Endothelial cell of umbilical vein (primary cell): Measurements from ENCODE around the gene IGSF3. TPM values are rescaled to one million over a fixed set of nuclear protein-coding genes. Genes with fewer than 3 reads are reported as not detected.

Experiments used
- BruUV-seq: library from RNA; stranded (reverse); fragments of 400-500 nt; replicated peaks from 2 replicates; lab custom pipeline; 2021; lab: Mats Ljungman, UMichigan
- CTCF ChIA-PET: fragments of 300-600, 350-600 bp; sonication (Branson Sonifier 250); formaldehyde crosslinking; loops from one replicate; lab custom pipeline; 2021; ENCODE audit warnings: antibody characterized with exemption, inconsistent platforms; lab: Charles Lee
- POLR2A ChIA-PET: fragments of 300-600, 350-600 bp; sonication (Branson Sonifier 250); formaldehyde crosslinking; loops from one replicate; lab custom pipeline; 2021; ENCODE audit warnings: antibody characterized with exemption, inconsistent platforms; lab: Charles Lee
- DNase-seq: peaks from one replicate; pipeline ENCODE4 v3.0.0-alpha.2; 2011; ENCODE audit warnings: low read depth, low spot score
- FAIRE-seq: peaks from 2 replicates; lab custom pipeline; 2011; peaks lifted over from hg19 to GRCh38; lab: Jason Lieb, UNC
- H2AFZ ChIP-seq: 2 replicates; pipeline ENCODE4 v1.6.0; 2012; ENCODE audit warnings: low read depth, low read length, control low read depth, inconsistent platforms
- H3K27ac ChIP-seq: 2 replicates; pipeline ENCODE4 v1.5.1; 2011; ENCODE audit warnings: low read depth, mild to moderate bottlenecking, control low read depth, low read length, moderate library complexity; ENCODE audit not compliant: insufficient read depth
- H3K27me3 ChIP-seq, 2 experiments: 2 replicates each; pipeline versions ENCODE4 v1.6.0 to v1.6.1; 2011; ENCODE audit warnings: low read length in 2 of 2, mixed read lengths in 1 of 2; ENCODE audit not compliant: control insufficient read depth in 2 of 2, insufficient read depth in 2 of 2
- H3K36me3 ChIP-seq, 2 experiments: 2 replicates in 1 of 2; 3 replicates in 1 of 2; pipeline ENCODE4 v1.5.1; 2011; ENCODE audit warnings: low read length in 2 of 2, mild to moderate bottlenecking in 1 of 2, moderate library complexity in 1 of 2; ENCODE audit not compliant: control insufficient read depth in 2 of 2, insufficient read depth in 2 of 2; ENCODE audit errors: extremely low read depth in 1 of 2
- H3K4me1 ChIP-seq: 3 replicates; pipeline ENCODE4 v1.5.1; 2011; ENCODE audit warnings: mild to moderate bottlenecking, low read length; ENCODE audit not compliant: control insufficient read depth, insufficient read depth; ENCODE audit errors: extremely low read depth
- H3K4me2 ChIP-seq: 2 replicates; pipeline ENCODE4 v1.6.1; 2011; ENCODE audit warnings: low read length, control low read depth, mixed read lengths; ENCODE audit not compliant: insufficient read depth
- H3K4me3 ChIP-seq, 3 experiments: fragments of 200-600 bp in 1 of 3; sonication (generic), shearing (Covaris generic) in 1 of 3; replicated peaks in 1 of 3; 2 replicates each; pipeline ENCODE4 v1.5.1; 2011 to 2016; ENCODE audit warnings: control low read depth in 3 of 3, low read length in 3 of 3, mild to moderate bottlenecking in 2 of 3, inconsistent platforms in 1 of 3, low read depth in 1 of 3, moderate library complexity in 1 of 3; ENCODE audit not compliant: insufficient read depth in 1 of 3
- H3K79me2 ChIP-seq: 2 replicates; pipeline ENCODE4 v1.6.0; 2012; ENCODE audit warnings: low read length, inconsistent platforms; ENCODE audit not compliant: control insufficient read depth, insufficient read depth
- H3K9ac ChIP-seq: replicated peaks from 2 replicates; pipeline ENCODE3; 2011; ENCODE audit warnings: low read length, control low read depth; ENCODE audit not compliant: insufficient read depth; ENCODE audit errors: extremely low read depth
- H3K9me1 ChIP-seq: replicated peaks from 3 replicates; pipeline ENCODE4 v1.6.0; 2011; ENCODE audit warnings: mild to moderate bottlenecking, low read length; ENCODE audit not compliant: control insufficient read depth, insufficient read depth; ENCODE audit errors: extremely low read depth
- H3K9me3 ChIP-seq: replicated peaks from 2 replicates; pipeline ENCODE4 v1.5.1; 2012; ENCODE audit warnings: low read length, inconsistent platforms; ENCODE audit not compliant: control insufficient read depth, insufficient read depth
- H4K20me1 ChIP-seq: replicated peaks from 2 replicates; pipeline ENCODE3; 2011; ENCODE audit warnings: mild to moderate bottlenecking, low read length; ENCODE audit not compliant: control insufficient read depth, insufficient read depth; ENCODE audit errors: extremely low read depth
- CTCF ChIP-seq, 2 donors: IDR thresholded peaks; 1 replicate in 1 of 2; 2 replicates in 1 of 2; pipeline ENCODE4 v1.5.1; 2011; ENCODE audit warnings: low read length in 2 of 2, mild to moderate bottlenecking in 2 of 2, moderate library complexity in 2 of 2, control low read depth in 1 of 2, inconsistent platforms in 1 of 2, low read depth in 1 of 2; ENCODE audit not compliant: insufficient read depth in 1 of 2; ENCODE audit errors: extremely low read depth in 1 of 2
- EZH2 ChIP-seq: IDR thresholded peaks from 2 replicates; pipeline ENCODE4 v1.6.1; 2012; ENCODE audit warnings: borderline replicate concordance, low read depth, mild to moderate bottlenecking, moderate library complexity, low read length, inconsistent platforms; ENCODE audit not compliant: severe bottlenecking
- GATA2 ChIP-seq: IDR thresholded peaks from 2 replicates; pipeline ENCODE4 v1.7.0; 2011; ENCODE audit warnings: low read depth, mild to moderate bottlenecking, moderate library complexity, mixed read lengths, low read length; ENCODE audit not compliant: insufficient read length, insufficient read depth
- JUN ChIP-seq: IDR thresholded peaks from 2 replicates; pipeline ENCODE4 v1.6.1; 2011; ENCODE audit warnings: borderline replicate concordance, low read depth; ENCODE audit not compliant: insufficient read length, insufficient read depth
- MAX ChIP-seq: IDR thresholded peaks from 2 replicates; pipeline ENCODE4 v1.6.1; 2011; ENCODE audit not compliant: insufficient read depth, insufficient read length
- MYC ChIP-seq: IDR thresholded peaks from one replicate; pipeline ENCODE4 v1.6.1; 2011; ENCODE audit warnings: mild to moderate bottlenecking, low read depth, low read length
- POLR2A ChIP-seq: IDR thresholded peaks from 2 replicates; pipeline ENCODE4 v1.6.1; 2012; ENCODE audit warnings: low read depth, mild to moderate bottlenecking, control low read depth, low read length
- POLR2AphosphoS5 ChIP-seq: IDR thresholded peaks from 2 replicates; pipeline ENCODE4 v1.6.1; 2012; ENCODE audit warnings: low read depth, mild to moderate bottlenecking, control low read depth, low read length, moderate library complexity; ENCODE audit not compliant: insufficient read depth
- dilution Hi-C: fragments of 300-500 bp; cut with MboI; formaldehyde crosslinking; loops from one replicate; pipeline ENCODE4 v1.15.0; 2019; ENCODE audit warnings: low sequenced_read_pairs; ENCODE audit not compliant: extremely low pct_ligation_motif_present
- intact Hi-C: fragments of 100-400 bp; cut with micrococcal nuclease; formaldehyde crosslinking; loops from one replicate; pipeline ENCODE4 v1.10.0; 2022
- polyA plus RNA-seq, 4 experiments: library from polyadenylated mRNA; depleted of rRNA in 3 of 4; stranded (reverse) in 3 of 4; unstranded in 1 of 4; fragments of >200 nt; gene quantifications; 2 replicates each; pipeline versions ENCODE4 v1.2.1 to v1.2.3, GENCODE V29; 2011 to 2012; ENCODE audit warnings: missing spikeins in 1 of 4
- total RNA-seq: library from RNA; stranded (reverse); gene quantifications from 2 replicates; pipeline ENCODE4 v1.2.3, GENCODE V29; 2021

The IGSF3 gene
- total and polyA plus RNA-seq, 2 donors (not counting 3 experiments of a cell fraction or from before 2014, with no cell fraction given), result 0.63 to 2.2 TPM

DNA sequence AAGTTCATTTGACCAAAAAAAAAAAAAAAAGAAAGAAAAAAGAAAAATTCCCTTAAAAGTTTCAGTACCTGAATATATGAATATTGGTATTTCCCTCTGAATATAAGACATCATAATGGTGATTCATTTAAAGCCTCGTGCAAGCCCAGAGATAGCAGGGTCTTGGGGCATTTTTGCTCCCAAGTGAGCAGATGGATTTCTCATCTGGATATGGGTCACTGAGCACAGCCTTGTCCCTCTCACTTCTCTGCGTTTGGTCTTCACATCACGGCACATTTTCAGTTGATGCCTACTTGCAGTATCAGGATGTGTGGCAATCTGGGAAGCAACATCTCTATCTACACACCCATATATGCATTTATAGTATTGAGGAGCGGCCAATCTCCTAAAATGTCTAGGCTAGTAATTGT is 109.4 kb downstream of the IGSF3 start:
- Histone ChIP-seq H3K9me1 (no peaks in the 10 kb centered on the region), H3K79me2 (peaks cover 10% of the 10 kb centered on the region), H3K27ac (no peak overlapping the region), H3K4me2 (no peak overlapping the region), H3K9ac (no peak overlapping the region), H3K9me3 (no peaks in the 10 kb centered on the region), H3K4me1 (peaks cover 2% of the 10 kb centered on the region), H4K20me1 (no peaks in the 10 kb centered on the region), H3K36me3 (no peaks in the 10 kb centered on the region), H2AFZ (no peak overlapping the region), H3K4me3 (no peak overlapping the region), H3K27me3 (no peaks in the 10 kb centered on the region)
- ChIA-PET POLR2A (no interaction called here), CTCF (no interaction called here)
- FAIRE-seq, result no peak
- no peak for DNase-seq
- TF ChIP-seq EZH2 (no peak), MAX (no peak), CTCF (IDR thresholded peaks at IDR 0.05; ENCODE audit: extremely low read depth in 1 of 2, insufficient read depth in 1 of 2, low read depth in 1 of 2, low read length in 2 of 2) (no peak), GATA2 (no peak), POLR2AphosphoS5 (no peak), JUN (no peak), POLR2A (no peak), MYC (no peak)
- intact Hi-C loops, result no loop called here
- dilution Hi-C loops, result no loop called here
- no TSS peak for BruUV-seq
